AG04450 (cell line): ENCODE data around the gene AMBRA1. TPM values are rescaled to one million over a fixed set of nuclear protein-coding genes. Genes with fewer than 3 reads are reported as not detected.

Experiments
- CTCF ChIA-PET: fragments of 300-600, 350-600 bp; formaldehyde crosslinking; extraction: SDS; loops from one replicate; lab custom pipeline; 2022; ENCODE audit warnings: antibody characterized with exemption, inconsistent platforms; lab: Charles Lee
- POLR2A ChIA-PET: fragments of 350-600 bp; formaldehyde crosslinking; extraction: SDS; loops from one replicate; lab custom pipeline; 2021; ENCODE audit warnings: antibody characterized with exemption, inconsistent platforms; lab: Yijun Ruan, JAX
- DNase-seq: peaks from one replicate; pipeline ENCODE4 v3.0.0-alpha.2; 2011; ENCODE audit warnings: low read depth, low spot score
- H3K27ac ChIP-seq: one replicate; pipeline ENCODE4 v1.5.1; 2012; ENCODE audit warnings: low read depth, low read length, control low read depth
- H3K27me3 ChIP-seq: one replicate; pipeline ENCODE4 v1.6.0; 2012; ENCODE audit warnings: low read length; ENCODE audit not compliant: control insufficient read depth, insufficient read depth
- H3K4me3 ChIP-seq: 2 replicates; pipeline ENCODE4 v1.5.1; 2011; ENCODE audit warnings: mild to moderate bottlenecking, low read depth, low read length, control low read depth
- H3K9me3 ChIP-seq: 2 replicates; pipeline ENCODE4 v1.5.1; 2012; ENCODE audit warnings: low read length; ENCODE audit not compliant: control insufficient read depth, insufficient read depth
- CTCF ChIP-seq: IDR thresholded peaks from 2 replicates; pipeline ENCODE4 v1.5.1; 2011; ENCODE audit warnings: low read depth, low read length, control low read depth, inconsistent platforms
- polyA plus RNA-seq: library from polyadenylated mRNA; depleted of rRNA; stranded (reverse); fragments of >200 nt; gene quantifications from 2 replicates; pipeline ENCODE4 v1.2.3, GENCODE V29; 2011

AMBRA1 gene
- polyA plus RNA-seq, 1 experiment = 12.8 TPM

GRCh38 chr11:46533396-46534100, 60.3 kb downstream of the AMBRA1 start:
- POLR2A ChIA-PET = interaction anchor here (0.9 kb wide), 1 partner anchor 527 kb away, joined by 3 read pairs; no protein-coding TSS in a partner anchor
- Histone ChIP-seq H3K9me3 (no peaks in the 10 kb centered on the region), H3K4me3 (no peak overlapping the region), H3K27me3 (no peaks in the 10 kb centered on the region), H3K27ac (no peak overlapping the region)
- no peak for DNase-seq
- CTCF ChIA-PET = interaction anchor here (0.7 to 2.0 kb wide), 3 partner anchors 43 to 150 kb away, joined by 3 to 8 read pairs (median 3); no protein-coding TSS in a partner anchor
- TF ChIP-seq CTCF = no peak

DNA sequence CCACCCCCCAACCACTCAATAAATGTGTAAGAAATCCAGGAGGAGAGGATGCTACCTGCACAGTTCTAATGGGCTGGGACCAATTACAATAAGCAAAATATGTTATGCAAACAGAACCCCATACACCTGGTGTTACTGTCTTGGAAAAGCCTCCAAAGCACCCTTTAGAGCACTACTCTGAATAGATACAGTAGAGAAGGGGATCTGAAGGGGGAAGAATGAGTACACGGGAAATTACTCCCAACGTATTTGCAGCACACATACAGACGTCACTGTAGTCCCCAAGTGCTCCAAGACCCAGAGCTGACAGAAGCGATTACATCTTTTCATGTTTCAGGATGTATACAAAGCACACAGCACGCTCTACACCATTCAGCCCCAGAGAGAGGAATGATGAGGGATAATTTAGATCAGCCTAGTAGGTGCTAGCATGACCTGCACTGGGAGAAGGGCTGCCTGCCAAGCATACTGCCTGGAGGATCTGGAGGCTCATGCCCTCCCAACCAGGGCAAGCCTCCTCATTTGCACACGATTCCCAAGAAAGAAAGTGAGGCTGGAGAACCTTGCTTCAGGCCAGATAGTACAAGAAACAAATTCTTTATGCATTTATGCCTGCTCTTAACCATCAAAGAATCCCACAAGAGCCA, 63.8 kb downstream of the AMBRA1 start:
- no peaks in the 10 kb centered on the region for H3K9me3 ChIP-seq
- DNase-seq = no peak
- ChIA-PET CTCF (interaction anchor here (0.6 to 2.3 kb wide), 50 partner anchors 9 to 524 kb away, joined by 3 to 28 read pairs (median 5); partner anchors contain the start of genes CHRM4 and MDK), POLR2A (no interaction called here)
- no peak for TF ChIP-seq CTCF
- H3K4me3 ChIP-seq = no peak overlapping the region
- H3K27me3 ChIP-seq = no peaks in the 10 kb centered on the region
- H3K27ac ChIP-seq = no peak overlapping the region

- DNase-seq = no peak
- ChIA-PET CTCF (interaction anchor here (0.6 to 2.3 kb wide), 54 partner anchors 9 to 1193 kb away, joined by 3 to 28 read pairs (median 4); partner anchors contain the start of genes CHRM4 and MDK), POLR2A (no interaction called here)
- no peaks in the 10 kb centered on the region for H3K27me3 ChIP-seq
- no peak overlapping the region for H3K27ac ChIP-seq
- no peaks in the 10 kb centered on the region for H3K9me3 ChIP-seq
- peak; percentile 96 for TF ChIP-seq CTCF
- H3K4me3 ChIP-seq = no peak overlapping the region
Measured at GRCh38 chr11:46529095-46529905, 64.5 kb downstream of the AMBRA1 start.

DNA sequence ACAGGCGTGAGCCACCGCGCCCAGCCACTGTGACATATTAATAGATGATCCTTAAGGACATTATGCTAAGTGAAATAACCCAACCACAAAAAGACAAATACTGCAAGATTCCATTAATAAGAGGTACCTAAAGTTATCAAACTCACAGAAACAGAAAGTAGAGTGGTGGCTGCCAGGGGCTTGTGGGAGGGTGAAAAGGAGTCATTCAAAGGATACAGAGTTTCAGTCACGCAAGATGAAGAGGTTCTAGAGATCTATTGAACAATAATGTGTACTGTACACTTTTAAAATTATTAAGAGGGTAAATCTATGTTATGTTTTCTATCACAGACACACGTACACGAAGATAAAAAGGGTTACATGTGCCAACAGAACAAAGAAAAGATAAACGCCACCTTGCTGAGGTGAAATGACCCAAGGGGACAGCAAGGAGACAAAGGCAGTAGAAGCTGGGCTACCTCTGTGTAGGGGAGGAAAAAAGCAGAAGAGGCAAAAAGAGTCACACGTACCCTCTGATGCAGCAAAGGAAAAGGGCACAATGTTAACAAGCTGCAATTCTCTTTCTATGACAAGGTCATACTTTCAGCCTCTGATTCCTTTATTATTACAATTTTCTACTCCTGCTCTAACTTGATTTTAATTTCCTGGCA, 65.3 kb downstream of the AMBRA1 start:
- POLR2A ChIA-PET = no interaction called here
- H3K4me3 ChIP-seq = no peak overlapping the region
- no peaks in the 10 kb centered on the region for H3K9me3 ChIP-seq
- CTCF ChIA-PET = interaction anchor here (0.7 to 2.3 kb wide), 43 partner anchors 8 to 148 kb away, joined by 3 to 28 read pairs (median 6); partner anchors contain the start of genes CHRM4 and MDK
- TF ChIP-seq CTCF = no peak
- DNase-seq = no peak
- no peak overlapping the region for H3K27ac ChIP-seq
- no peaks in the 10 kb centered on the region for H3K27me3 ChIP-seq
